ENCODE data around the gene STRN3.

Gene STRN3

GRCh38 chr14:30889244-30889594, 137.0 kb downstream of the STRN3 start:
- no peak overlapping the region for H3K9ac ChIP-seq (ENCODE audit: low read length)
- no peak overlapping the region for H3K4me3 ChIP-seq (ENCODE audit: low read depth in 1 of 2, low read length in 2 of 2)
- H3K27ac ChIP-seq (ENCODE audit: low read depth, low read length): no peak overlapping the region
- no peaks in the 10 kb centered on the region for H3K36me3 ChIP-seq (ENCODE audit: insufficient read depth, low read length)
- no peaks in the 10 kb centered on the region for H3K4me1 ChIP-seq (ENCODE audit: insufficient read depth, low read length)
- no peaks in the 10 kb centered on the region for H3K9me3 ChIP-seq (ENCODE audit: low read length)
- H3K27me3 ChIP-seq (ENCODE audit: control insufficient read depth in 1 of 2, insufficient read depth in 2 of 2, low read length in 2 of 2): no peaks in the 10 kb centered on the region

DNA sequence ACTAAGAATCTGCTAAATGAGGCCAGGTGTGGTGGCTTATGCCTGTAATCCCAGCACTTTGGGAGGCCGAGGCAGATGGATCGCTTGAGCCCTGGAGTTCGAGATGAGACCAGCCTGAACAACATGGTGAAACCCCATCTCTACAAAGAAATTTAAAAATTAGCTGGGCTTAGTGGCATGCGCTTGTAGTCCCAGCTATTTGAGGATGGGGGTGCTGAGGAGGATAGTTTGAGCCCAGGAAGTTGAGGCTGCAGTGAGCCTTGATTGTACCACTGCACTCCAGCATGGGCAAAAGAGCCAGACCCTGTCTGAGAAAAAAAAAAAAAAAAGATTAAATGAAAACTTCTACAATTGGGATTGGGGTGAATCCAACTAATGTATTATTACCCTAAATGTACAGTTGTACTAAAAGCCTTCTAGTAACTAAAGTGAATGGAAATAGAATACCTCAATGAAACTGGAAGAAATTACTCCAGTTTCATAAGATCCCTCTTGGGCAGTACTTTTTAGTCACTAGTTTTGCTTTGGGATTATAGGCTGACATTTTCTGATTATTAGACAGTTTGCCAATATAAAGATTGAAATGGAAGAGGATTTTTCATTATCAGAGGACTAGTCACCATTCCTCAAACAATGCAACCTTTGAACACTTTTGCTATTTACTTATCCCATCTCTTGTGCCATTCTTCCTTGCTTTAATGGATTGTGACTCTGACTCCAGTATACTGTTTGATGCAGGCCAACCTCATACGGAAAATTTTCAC, 137.5 kb downstream of the STRN3 start:
- H3K9ac ChIP-seq (ENCODE audit: low read length): no peak overlapping the region
- no peak overlapping the region for H3K4me3 ChIP-seq (ENCODE audit: low read depth in 1 of 2, low read length in 2 of 2)
- H3K27me3 ChIP-seq (ENCODE audit: control insufficient read depth in 1 of 2, insufficient read depth in 2 of 2, low read length in 2 of 2): no peaks in the 10 kb centered on the region
- no peaks in the 10 kb centered on the region for H3K4me1 ChIP-seq (ENCODE audit: insufficient read depth, low read length)
- H3K36me3 ChIP-seq (ENCODE audit: insufficient read depth, low read length): no peaks in the 10 kb centered on the region
- H3K9me3 ChIP-seq (ENCODE audit: low read length): no peaks in the 10 kb centered on the region
- no peak overlapping the region for H3K27ac ChIP-seq (ENCODE audit: low read depth, low read length)

DNA sequence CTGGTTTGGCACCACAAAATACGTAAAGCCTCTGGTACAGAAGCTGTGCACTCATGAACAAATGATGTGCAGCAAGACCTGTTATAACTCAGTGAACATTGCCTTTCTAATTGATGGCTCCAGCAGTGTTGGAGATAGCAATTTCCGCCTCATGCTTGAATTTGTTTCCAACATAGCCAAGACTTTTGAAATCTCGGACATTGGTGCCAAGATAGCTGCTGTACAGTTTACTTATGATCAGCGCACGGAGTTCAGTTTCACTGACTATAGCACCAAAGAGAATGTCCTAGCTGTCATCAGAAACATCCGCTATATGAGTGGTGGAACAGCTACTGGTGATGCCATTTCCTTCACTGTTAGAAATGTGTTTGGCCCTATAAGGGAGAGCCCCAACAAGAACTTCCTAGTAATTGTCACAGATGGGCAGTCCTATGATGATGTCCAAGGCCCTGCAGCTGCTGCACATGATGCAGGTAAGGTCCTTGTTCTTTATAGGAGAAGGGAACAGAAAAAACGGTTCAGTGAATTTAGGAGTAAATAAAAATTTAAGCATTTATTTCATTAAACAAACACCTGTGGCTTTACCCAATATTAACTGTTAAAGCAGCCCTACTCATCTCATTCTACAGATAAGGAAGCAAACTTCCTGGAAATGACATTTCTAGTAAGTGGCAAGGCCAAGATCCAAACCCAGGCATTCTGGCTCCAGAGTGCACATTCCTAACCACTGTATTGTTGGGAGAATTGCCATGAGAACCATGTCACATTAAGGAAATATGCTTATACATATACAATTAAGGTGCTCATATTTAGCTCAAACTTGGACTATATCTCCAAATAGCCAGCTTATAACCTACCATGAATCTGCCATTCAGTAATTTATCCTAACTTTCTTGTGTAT, 140.1 kb downstream of the STRN3 start:
- H3K4me3 ChIP-seq (ENCODE audit: low read depth in 1 of 2, low read length in 2 of 2): no peak overlapping the region
- H3K9ac ChIP-seq (ENCODE audit: low read length): no peak overlapping the region
- no peak overlapping the region for H3K27ac ChIP-seq (ENCODE audit: low read depth, low read length)
- H3K36me3 ChIP-seq (ENCODE audit: insufficient read depth, low read length): no peaks in the 10 kb centered on the region
- H3K4me1 ChIP-seq (ENCODE audit: insufficient read depth, low read length): no peaks in the 10 kb centered on the region
- no peaks in the 10 kb centered on the region for H3K9me3 ChIP-seq (ENCODE audit: low read length)
- H3K27me3 ChIP-seq (ENCODE audit: control insufficient read depth in 1 of 2, insufficient read depth in 2 of 2, low read length in 2 of 2): no peaks in the 10 kb centered on the region

DNA sequence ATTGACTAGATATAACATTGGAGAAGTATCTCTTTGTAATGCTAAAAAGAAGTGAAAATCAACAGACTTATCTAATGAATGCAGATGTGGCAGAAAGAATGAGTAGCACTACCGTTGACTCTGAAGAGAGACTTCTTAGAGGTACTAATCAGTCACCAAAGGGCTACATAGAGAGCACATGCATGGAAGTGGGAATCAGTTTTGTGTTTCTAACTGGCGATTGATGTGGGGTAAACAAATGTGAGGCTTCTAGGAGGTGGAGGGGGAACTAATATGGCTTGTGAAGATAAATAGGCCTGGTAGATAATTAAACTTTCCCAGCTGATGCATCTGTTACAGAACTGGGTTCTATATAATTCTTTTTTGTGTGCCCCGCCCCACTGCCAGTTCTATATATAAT, 141.3 kb downstream of the STRN3 start:
- Histone ChIP-seq H3K9me3 (ENCODE audit: low read length) (no peaks in the 10 kb centered on the region), H3K4me1 (ENCODE audit: insufficient read depth, low read length) (no peaks in the 10 kb centered on the region), H3K4me3 (ENCODE audit: low read depth in 1 of 2, low read length in 2 of 2) (no peak overlapping the region), H3K27me3 (ENCODE audit: control insufficient read depth in 1 of 2, insufficient read depth in 2 of 2, low read length in 2 of 2) (no peaks in the 10 kb centered on the region), H3K27ac (ENCODE audit: low read depth, low read length) (no peak overlapping the region), H3K36me3 (ENCODE audit: insufficient read depth, low read length) (no peaks in the 10 kb centered on the region), H3K9ac (ENCODE audit: low read length) (no peak overlapping the region)

DNA sequence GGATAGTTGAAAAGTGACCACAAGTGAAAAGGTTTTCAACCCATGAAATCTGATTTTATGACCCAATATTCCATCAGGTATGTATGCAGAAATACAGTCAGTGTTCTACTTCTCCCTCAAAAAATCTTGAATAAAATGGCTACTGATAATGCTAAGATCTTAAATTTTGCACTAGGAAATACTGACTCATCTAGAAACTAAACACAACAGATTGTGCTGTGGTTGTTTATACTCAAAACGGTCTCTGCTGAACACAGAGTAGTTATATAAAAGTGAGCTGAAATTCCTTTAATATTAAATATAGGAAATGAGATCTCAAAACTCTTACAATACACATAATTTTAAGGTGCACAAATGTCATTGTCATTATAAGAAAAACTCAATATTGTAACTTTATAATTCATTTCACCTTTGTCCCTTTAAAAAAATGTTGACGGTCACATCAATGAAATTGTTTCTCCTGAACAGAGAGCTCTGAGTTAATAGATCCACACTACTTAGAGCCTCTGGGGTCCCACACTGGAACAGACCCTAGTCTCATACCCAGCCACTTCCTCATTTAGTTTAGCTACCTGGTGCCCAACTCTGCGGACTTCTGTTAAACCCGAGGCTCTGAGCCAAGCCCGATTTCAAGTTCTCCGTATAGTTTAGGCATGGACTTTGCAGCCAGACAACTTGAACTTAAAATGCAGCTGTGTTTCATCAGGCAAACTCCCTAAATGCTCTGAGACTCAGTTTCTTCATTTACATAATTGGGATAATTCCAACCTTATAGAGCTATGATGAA, 142.5 kb downstream of the STRN3 start:
- Histone ChIP-seq H3K9ac (ENCODE audit: low read length) (no peak overlapping the region), H3K4me1 (ENCODE audit: insufficient read depth, low read length) (no peaks in the 10 kb centered on the region), H3K9me3 (ENCODE audit: low read length) (no peaks in the 10 kb centered on the region), H3K36me3 (ENCODE audit: insufficient read depth, low read length) (no peaks in the 10 kb centered on the region), H3K4me3 (ENCODE audit: low read depth in 1 of 2, low read length in 2 of 2) (no peak overlapping the region), H3K27me3 (ENCODE audit: control insufficient read depth in 1 of 2, insufficient read depth in 2 of 2, low read length in 2 of 2) (no peaks in the 10 kb centered on the region), H3K27ac (ENCODE audit: low read depth, low read length) (no peak overlapping the region)

DNA sequence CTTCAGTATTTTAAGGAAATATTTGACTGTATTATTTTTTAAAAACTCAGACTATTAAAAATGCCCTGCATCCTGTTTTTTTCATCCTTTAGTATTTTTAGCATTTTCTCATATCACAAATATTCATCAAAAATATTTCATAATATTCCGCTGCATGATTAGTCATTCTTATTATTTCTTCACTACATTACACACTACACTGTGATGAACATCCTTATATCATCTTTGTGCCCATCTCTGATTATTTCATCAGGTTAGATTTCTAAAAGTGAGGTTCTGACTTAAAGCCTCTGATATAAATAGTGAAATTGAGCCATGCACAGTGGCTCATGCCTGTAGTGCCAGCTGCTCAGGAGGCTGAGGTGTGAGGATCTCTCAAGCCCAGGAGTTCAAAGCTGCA, 143.7 kb downstream of the STRN3 start:
- H3K4me1 ChIP-seq (ENCODE audit: insufficient read depth, low read length): no peaks in the 10 kb centered on the region
- no peaks in the 10 kb centered on the region for H3K9me3 ChIP-seq (ENCODE audit: low read length)
- H3K27me3 ChIP-seq (ENCODE audit: control insufficient read depth in 1 of 2, insufficient read depth in 2 of 2, low read length in 2 of 2): no peaks in the 10 kb centered on the region
- H3K4me3 ChIP-seq (ENCODE audit: low read depth in 1 of 2, low read length in 2 of 2): no peak overlapping the region
- H3K36me3 ChIP-seq (ENCODE audit: insufficient read depth, low read length): no peaks in the 10 kb centered on the region
- H3K27ac ChIP-seq (ENCODE audit: low read depth, low read length): no peak overlapping the region
- H3K9ac ChIP-seq (ENCODE audit: low read length): no peak overlapping the region

GRCh38 chr14:30876692-30877091, 149.5 kb downstream of the STRN3 start:
- peaks cover 17 to 34% of the 10 kb centered on the region in 2 donors for H3K27me3 ChIP-seq (ENCODE audit: control insufficient read depth in 1 of 2, insufficient read depth in 2 of 2, low read length in 2 of 2)
- H3K4me1 ChIP-seq (ENCODE audit: insufficient read depth, low read length): peaks cover 7% of the 10 kb centered on the region
- H3K36me3 ChIP-seq (ENCODE audit: insufficient read depth, low read length): no peaks in the 10 kb centered on the region
- no peak overlapping the region for H3K9ac ChIP-seq (ENCODE audit: low read length)
- no peaks in the 10 kb centered on the region for H3K9me3 ChIP-seq (ENCODE audit: low read length)
- no peak overlapping the region for H3K27ac ChIP-seq (ENCODE audit: low read depth, low read length)
- H3K4me3 ChIP-seq (ENCODE audit: low read depth in 1 of 2, low read length in 2 of 2): no peak overlapping the region

GRCh38 chr14:30875788-30876053, 150.5 kb downstream of the STRN3 start:
- peak overlapping the region in 1 of 2 donors; percentile 55 for H3K4me3 ChIP-seq (ENCODE audit: low read depth in 1 of 2, low read length in 2 of 2)
- no peaks in the 10 kb centered on the region for H3K36me3 ChIP-seq (ENCODE audit: insufficient read depth, low read length)
- H3K27ac ChIP-seq (ENCODE audit: low read depth, low read length): no peak overlapping the region
- no peak overlapping the region for H3K9ac ChIP-seq (ENCODE audit: low read length)
- peaks cover 7% of the 10 kb centered on the region for H3K4me1 ChIP-seq (ENCODE audit: insufficient read depth, low read length)
- peaks cover 17 to 34% of the 10 kb centered on the region in 2 donors for H3K27me3 ChIP-seq (ENCODE audit: control insufficient read depth in 1 of 2, insufficient read depth in 2 of 2, low read length in 2 of 2)
- no peaks in the 10 kb centered on the region for H3K9me3 ChIP-seq (ENCODE audit: low read length)

DNA sequence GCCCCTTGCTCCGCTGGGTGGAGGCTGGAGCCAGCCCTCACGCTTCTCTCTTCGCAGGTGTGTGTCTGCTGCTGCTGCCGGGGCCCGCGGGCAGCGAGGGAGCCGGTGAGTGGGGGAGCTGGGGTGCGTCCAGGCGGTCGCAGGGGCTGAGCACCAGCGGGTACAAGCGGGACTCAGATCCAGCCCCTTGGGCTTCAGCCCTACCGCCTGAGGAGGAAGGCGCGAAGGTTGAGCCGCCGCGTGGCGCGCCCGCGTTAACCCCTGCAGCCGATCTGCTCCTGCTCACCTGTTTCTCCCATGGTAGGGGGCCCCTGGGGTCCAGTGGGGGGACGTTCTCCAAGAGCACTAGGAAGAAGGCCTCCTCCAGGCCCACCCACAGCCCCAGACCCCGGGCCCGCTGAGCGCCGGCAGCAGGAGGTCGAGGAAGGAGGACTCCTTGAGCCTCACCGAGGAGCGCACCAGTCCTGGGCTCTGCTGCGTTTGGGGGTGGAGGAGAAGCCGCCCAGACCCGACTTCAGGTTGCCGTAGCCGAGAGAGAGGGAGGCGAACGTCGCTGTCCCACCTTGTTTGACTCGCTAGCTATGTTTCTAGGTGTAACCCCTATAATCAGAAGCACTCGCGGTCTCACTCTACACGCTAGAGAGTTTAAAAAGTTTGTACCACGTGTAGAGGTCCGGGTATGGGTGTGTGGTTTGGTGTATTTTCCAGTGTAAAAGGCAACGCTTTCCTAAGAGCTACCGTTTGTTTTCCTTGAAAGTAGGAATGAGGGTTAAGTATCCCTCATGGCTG, 151.0 kb downstream of the STRN3 start:
- Histone ChIP-seq H3K4me3 (ENCODE audit: low read depth in 1 of 2, low read length in 2 of 2) (peak overlapping the region; percentile 55 to 74), H3K4me1 (ENCODE audit: insufficient read depth, low read length) (peaks cover 7% of the 10 kb centered on the region), H3K9me3 (ENCODE audit: low read length) (no peaks in the 10 kb centered on the region), H3K27ac (ENCODE audit: low read depth, low read length) (no peak overlapping the region), H3K36me3 (ENCODE audit: insufficient read depth, low read length) (no peaks in the 10 kb centered on the region), H3K9ac (ENCODE audit: low read length) (no peak overlapping the region), H3K27me3 (ENCODE audit: control insufficient read depth in 1 of 2, insufficient read depth in 2 of 2, low read length in 2 of 2) (peaks cover 17 to 34% of the 10 kb centered on the region in 2 donors)

- Histone ChIP-seq H3K9ac (ENCODE audit: low read length) (no peak within 1 kb of the TSS), H3K4me1 (ENCODE audit: insufficient read depth, low read length) (peaks cover 7% of the 10 kb centered on the region), H3K27ac (ENCODE audit: low read depth, low read length) (no peak within 1 kb of the TSS), H3K27me3 (ENCODE audit: control insufficient read depth in 1 of 2, insufficient read depth in 2 of 2, low read length in 2 of 2) (peaks cover 17 to 34% of the 10 kb centered on the region in 2 donors), H3K4me3 (ENCODE audit: low read depth in 1 of 2, low read length in 2 of 2) (peak within 1 kb of the TSS; percentile 55 to 74), H3K36me3 (ENCODE audit: insufficient read depth, low read length) (no peaks in the 10 kb centered on the region), H3K9me3 (ENCODE audit: low read length) (no peaks in the 10 kb centered on the region)
Observed at GRCh38 chr14:30874120-30874998, 151.8 kb downstream of the STRN3 start, which contains the start of gene COCH. Gene COCH (plus strand): TSS chr14:30874559. CDS start chr14:30874939, 380 bp downstream.
